SIG-M5 (cell line): ENCODE results near the gene PLB1.

Source experiments
- DNase-seq: peaks from one replicate; lab custom pipeline; 2025; lab: John Stamatoyannopoulos, UW

PLB1 gene

DNA sequence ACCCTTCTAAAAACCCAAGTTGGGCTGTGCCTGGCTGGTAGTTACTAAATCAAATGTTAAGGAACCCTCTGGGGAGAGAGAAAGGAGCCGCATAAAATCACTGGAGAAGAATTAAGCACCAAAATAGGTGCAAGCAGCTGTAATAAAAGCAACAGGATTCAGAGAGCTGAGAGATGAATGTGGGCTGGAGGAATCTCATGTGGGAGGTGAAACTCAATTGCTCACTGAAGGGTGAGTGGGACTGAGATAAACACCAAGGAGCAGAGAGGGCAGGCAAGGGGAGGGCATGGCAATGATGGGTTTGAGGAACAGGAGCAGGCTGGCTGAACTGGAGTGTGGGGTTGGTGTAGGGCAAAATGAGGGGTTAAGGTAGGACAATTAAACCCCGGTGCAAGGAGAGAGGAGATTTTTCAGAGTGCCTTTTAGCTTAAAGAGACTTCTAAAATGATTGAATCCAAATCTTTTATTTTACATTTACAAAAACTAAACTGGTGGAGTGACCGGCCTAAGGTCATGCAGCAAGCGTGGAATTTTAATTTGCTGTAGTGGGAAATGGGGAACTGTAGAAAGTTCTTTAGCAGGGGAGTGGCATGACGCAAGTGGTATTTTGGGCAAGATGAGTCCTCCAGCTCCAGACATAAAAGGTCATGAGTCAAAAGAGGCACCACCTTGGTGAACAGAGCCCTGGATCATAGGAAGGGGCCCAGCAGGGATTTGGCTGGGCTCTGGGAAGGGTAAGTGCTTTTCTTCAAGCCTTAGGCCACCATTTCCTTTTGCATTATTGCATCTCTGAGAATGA is 10.5 kb downstream of the PLB1 start:
- DNase-seq, result no peak

GRCh38 chr2:28507796-28508764 is 12.2 kb downstream of the PLB1 start:
- no peak for DNase-seq

DNA sequence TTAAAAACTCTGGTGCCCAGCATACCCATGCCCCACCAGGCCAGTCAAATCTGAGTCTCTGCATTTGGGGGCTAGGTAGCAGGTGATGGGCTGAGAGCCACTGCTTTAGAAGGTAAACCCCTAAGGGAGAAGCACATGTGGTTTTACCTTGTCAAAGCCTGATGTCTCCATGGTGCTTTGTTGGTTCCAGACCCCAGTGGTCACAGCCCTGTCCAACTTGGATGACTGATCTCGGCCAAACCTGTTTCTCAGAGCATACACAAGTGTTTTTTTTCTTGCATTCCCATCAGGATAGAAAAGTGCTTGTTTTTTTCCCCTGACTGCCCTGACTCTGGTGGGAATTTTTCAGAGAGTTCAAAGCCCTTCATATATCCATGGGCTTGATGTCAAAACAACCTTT is 13.5 kb downstream of the PLB1 start:
- DNase-seq, result no peak

DNA sequence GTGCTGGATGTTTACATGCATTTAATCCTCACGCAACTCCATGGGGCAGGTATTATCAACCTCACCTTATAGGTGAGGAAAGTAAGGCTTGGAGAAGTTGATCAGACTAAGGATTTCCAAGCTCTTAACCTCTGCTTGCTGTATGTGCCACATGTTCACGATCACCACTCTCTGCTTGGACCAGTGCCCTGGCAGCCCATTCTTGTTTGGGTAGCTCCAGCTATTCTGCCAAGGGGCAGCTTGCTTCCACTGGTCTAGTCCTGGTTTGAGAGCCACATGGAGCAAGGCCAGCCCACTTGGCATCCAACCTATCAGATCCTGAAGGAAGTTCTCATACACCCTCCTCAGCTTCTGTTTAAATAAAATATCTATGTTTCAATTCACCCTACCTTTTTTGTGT is 14.3 kb downstream of the PLB1 start:
- DNase-seq, result no peak

DNA sequence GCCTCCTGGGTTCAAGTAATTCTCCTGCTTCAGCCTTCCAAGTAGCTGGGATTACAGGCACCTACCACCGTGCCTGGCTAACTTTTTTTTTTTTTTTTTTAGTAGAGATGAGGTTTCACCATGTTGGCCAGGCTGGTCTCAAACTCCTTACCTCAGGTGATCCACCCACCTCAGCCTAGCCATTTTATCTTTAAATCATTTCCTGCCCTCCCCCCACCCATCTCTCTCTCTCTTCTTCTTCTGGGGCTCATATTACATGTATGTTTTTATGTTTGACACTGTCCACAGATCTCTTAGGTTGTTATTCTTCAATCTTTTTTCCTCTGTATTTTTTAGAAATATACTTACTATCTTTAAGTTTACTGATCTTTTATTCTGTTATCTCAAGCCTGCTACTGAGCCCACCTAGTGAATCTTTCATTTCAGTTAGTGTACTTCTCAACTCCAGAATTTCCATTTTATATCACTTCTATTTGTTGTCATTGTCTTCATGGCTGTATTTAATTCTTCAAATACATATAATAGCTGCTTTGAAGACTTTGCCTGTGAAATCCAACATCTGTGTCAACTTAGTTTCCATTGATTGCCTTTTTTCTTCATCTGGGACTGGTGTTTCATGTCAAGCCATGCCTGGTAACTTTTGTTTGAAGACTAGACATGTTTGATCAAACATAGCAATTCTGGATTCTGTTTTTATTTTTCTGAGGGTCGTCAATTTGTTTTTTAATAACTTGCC is 16.2 kb downstream of the PLB1 start:
- no peak for DNase-seq

DNA sequence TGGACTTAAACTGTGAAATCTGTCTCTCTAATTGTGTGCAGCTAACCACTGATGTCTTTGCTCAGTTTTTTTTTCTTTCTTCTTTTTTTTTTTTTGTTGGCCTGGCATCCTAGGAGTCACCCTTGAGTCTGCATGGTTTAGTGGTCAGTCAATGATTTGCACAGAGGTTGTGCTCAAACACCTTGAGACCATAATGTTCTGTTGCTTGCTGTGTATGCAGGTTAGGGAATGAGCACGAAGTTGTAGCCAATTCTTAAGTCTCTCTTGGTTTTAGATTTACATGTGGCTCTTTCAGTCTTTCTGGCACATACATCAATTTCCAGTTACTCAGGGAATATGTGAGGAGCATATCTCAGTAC is 16.7 kb downstream of the PLB1 start:
- no peak for DNase-seq

- DNase-seq, result no peak
Measured at GRCh38 chr2:28513097-28513496, 17.2 kb downstream of the PLB1 start.

DNA sequence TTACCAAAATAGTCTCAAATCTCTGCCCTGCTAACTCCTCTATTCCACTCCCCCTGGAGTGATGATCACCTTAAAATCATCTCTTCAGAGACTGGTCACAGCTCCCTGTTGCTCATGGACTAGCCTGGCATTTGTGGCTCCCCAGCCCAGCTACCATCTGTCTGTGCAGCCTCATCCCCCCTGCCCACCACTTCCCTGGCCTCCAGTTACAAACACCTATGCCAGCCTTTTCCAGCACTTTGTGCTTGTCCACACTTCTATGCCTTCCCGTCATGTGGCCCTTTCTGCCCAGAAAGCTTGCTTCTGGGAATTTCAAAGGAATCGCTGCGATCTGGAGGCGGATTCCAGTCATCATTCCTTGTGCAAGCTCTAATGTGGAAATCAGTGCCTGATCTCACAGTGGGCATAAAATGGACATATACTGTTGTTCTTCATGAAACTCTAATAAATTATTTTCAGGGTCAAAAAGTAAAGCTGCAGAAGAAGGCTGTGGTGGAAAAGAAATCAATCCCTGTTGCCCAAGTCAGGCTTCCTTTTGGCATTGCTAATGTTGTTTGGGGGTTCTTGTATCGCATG is 19.4 kb downstream of the PLB1 start:
- DNase-seq, result no peak

DNA sequence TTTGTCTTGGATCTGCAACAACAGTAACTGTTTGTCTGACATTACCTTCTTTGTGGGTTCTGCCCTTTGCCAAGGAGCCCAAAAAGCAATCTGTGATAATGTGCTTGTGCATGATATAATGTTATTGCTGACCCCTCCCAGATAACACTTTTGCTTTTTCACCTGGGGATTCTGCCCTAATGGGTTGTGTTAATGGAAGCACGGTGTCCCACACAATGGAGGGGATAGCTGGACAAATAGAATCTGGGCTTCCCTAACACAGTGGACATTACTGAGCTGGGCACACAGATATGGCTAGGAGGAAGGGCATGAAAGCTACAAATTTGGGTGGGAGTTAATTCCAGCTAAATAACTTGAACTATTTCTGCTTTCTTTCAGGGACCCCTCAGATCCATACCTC is 20.6 kb downstream of the PLB1 start:
- DNase-seq, result no peak

DNA sequence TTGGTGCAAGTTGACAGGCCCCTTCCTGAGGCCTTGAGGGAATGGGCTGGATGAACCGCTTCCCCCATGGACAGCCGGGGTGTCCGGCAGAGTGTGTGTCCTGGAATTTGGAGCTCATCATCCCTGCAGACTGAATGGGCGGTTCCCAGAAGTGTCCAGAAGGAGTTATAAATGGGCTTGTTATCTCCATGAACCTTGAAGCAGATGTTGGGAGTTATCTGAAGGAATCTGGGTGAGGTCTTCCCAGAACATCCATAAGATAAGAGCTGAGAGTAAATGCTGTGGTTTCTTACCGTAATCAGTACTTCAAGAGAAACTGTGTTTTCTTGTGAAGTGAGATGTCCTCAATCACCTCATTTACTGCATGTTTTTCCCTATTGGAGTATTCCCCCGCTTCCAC is 21.1 kb downstream of the PLB1 start:
- no peak for DNase-seq

GRCh38 chr2:28521663-28522062 is 25.8 kb downstream of the PLB1 start:
- no peak for DNase-seq

DNA sequence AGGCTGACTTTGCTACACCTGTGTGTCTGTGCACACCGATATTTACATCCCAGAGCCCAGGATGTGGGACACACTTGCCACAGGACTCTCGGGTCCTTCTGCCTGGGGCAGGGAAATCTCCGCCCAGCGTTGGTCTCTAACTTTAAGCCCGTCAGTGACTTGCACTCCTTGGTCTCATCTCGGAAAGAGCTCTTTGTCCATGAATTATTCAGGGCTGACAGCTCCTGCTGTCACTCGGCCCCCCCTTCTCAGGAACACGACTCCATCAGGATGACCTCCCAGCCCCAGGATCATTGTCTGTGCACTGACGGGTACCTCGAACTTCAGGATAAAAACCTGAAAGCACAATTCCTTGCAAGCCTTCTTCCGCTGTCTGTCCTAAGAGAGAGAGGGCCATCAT is 26.6 kb downstream of the PLB1 start:
- DNase-seq, result no peak

GRCh38 chr2:28523902-28524301 is 28.0 kb downstream of the PLB1 start:
- no peak for DNase-seq

GRCh38 chr2:28525481-28525880 is 29.6 kb downstream of the PLB1 start:
- DNase-seq, result no peak

- no peak for DNase-seq
Measured at GRCh38 chr2:28526527-28527132, 30.8 kb downstream of the PLB1 start.

DNA sequence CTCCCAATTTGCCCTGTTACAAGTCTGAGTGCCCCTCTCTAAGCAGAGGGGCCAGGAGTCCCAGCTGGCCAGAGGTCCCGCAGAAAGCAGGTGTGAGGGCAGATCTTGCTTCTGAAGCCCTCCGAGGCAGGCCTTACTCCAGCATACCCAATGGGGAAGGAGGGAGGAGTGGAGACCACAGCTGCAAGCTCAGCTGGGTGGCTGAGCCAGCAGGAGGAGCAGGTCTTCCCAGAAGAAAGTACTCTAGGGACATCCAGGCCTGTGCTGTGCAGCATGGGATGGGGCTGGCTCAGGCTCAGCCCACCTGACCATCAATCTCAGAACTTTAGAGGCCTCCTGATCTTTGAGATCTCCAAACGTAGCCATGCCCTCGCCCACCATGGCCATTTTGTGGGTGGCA is 31.3 kb downstream of the PLB1 start:
- no peak for DNase-seq

DNA sequence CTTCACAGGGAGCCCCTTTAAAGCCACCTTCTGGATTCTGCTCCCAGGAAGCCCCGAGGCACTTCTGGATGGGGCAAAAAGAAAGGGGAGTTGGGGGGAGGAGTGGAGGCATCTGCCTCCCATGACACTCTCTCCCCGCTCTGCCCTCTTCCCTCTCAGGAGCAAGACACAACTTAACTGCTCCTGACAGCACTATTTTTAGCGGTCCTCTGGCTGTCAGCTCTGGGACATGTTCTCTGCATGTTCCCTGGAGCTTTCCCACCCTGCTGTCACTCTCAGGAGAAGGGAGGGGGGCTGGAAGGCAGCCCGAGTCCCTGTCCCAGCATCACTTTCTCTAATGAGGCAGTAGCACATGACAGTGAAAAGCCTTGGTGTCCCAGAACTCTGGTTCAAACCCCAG is 32.3 kb downstream of the PLB1 start:
- DNase-seq, result no peak

GRCh38 chr2:28530782-28531181 is 34.9 kb downstream of the PLB1 start:
- DNase-seq, result no peak

DNA sequence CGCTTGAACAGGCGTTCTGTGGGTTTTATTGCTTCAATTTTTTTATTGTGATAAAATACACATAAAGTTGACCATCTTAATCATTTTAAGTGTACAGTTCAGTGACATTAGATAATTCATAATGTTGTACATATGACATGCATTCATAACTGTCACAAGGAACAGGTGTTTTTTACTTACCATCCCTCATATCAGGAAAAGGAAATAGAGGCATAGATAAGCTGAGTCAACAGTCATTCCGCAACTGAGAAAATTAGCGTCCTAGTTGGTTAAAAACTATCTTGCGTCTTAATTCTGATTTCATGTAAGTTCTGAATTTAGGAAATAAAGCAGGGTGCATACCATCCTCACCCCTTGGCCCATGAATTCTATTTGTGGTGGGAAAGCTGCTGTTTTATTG is 36.5 kb downstream of the PLB1 start:
- no peak for DNase-seq

- no peak for DNase-seq
Measured at GRCh38 chr2:28533044-28533680, 37.3 kb downstream of the PLB1 start.

- no peak for DNase-seq
Measured at GRCh38 chr2:28534817-28535216, 39.0 kb downstream of the PLB1 start.
